Neuronal stem cell (in vitro differentiated cells): ENCODE results near the gene GINS2.

Experiments used
- DNase-seq: peaks from one replicate; pipeline ENCODE4 v3.0.0-alpha.2; 2013; ENCODE audit warnings: low spot score
- H2AFZ ChIP-seq: one replicate; pipeline ENCODE4 v1.6.1; 2013; ENCODE audit warnings: mild to moderate bottlenecking, low read length, inconsistent platforms
- H2AK5ac ChIP-seq: 2 replicates; pipeline ENCODE4 v1.6.1; 2013; ENCODE audit warnings: low read depth, mild to moderate bottlenecking, inconsistent platforms, low read length, moderate library complexity, mixed read lengths
- H2BK120ac ChIP-seq: 2 replicates; pipeline ENCODE4 v1.6.1; 2013; ENCODE audit warnings: low read depth, mild to moderate bottlenecking, inconsistent platforms, low read length, moderate library complexity, mixed read lengths
- H2BK12ac ChIP-seq: one replicate; pipeline ENCODE4 v1.6.1; 2013; ENCODE audit warnings: low read length, inconsistent platforms
- H2BK15ac ChIP-seq: 2 replicates; pipeline ENCODE4 v1.6.1; 2013; ENCODE audit warnings: mild to moderate bottlenecking, low read length, inconsistent platforms, mixed read lengths
- H2BK5ac ChIP-seq: one replicate; pipeline ENCODE4 v1.6.1; 2013; ENCODE audit warnings: inconsistent platforms, mild to moderate bottlenecking, low read length, moderate library complexity
- H3K14ac ChIP-seq: one replicate; pipeline ENCODE4 v1.6.1; 2013; ENCODE audit warnings: low read length, inconsistent platforms
- H3K18ac ChIP-seq: 2 replicates; pipeline ENCODE4 v1.6.1; 2013; ENCODE audit warnings: low read length, inconsistent platforms
- H3K23ac ChIP-seq: 2 replicates; pipeline ENCODE4 v1.6.1; 2013; ENCODE audit warnings: low read depth, mild to moderate bottlenecking, mixed read lengths, low read length, inconsistent platforms; ENCODE audit not compliant: poor library complexity
- H3K27ac ChIP-seq: replicated peaks from 3 replicates; pipeline ENCODE4 v1.5.1; 2013; ENCODE audit warnings: low read length, inconsistent platforms
- H3K27me3 ChIP-seq, 3 experiments: 2 replicates each; pipeline ENCODE4 v1.6.1; 2013; ENCODE audit warnings: low read length in 3 of 3, mild to moderate bottlenecking in 2 of 3, inconsistent platforms in 1 of 3, low read depth in 1 of 3, mixed read lengths in 1 of 3, moderate library complexity in 1 of 3; ENCODE audit not compliant: control insufficient read depth in 3 of 3, insufficient read depth in 3 of 3
- H3K36me3 ChIP-seq, 2 donors: replicated peaks in 1 of 2; 2 replicates each; pipeline ENCODE4 v1.6.1; 2013; ENCODE audit warnings: low read length in 2 of 2; ENCODE audit not compliant: control insufficient read depth in 2 of 2, insufficient read depth in 2 of 2
- H3K4ac ChIP-seq: 2 replicates; pipeline ENCODE4 v1.6.1; 2013; ENCODE audit warnings: inconsistent platforms, mild to moderate bottlenecking, low read length, moderate library complexity
- H3K4me1 ChIP-seq, 2 donors: 1 replicate in 1 of 2; 2 replicates in 1 of 2; pipeline ENCODE4 v1.6.1; 2013; ENCODE audit warnings: low read length in 2 of 2, low read depth in 1 of 2; ENCODE audit not compliant: control insufficient read depth in 2 of 2, insufficient read depth in 1 of 2
- H3K4me2 ChIP-seq: one replicate; pipeline ENCODE4 v1.6.1; 2013; ENCODE audit warnings: mild to moderate bottlenecking, low read length, inconsistent platforms; ENCODE audit not compliant: insufficient read depth, poor library complexity, severe bottlenecking
- H3K4me3 ChIP-seq, 2 donors: 2 replicates each; pipeline ENCODE4 v1.5.1; 2013; ENCODE audit warnings: low read length in 2 of 2, mild to moderate bottlenecking in 2 of 2, inconsistent platforms in 1 of 2, moderate library complexity in 1 of 2
- H3K79me1 ChIP-seq: one replicate; pipeline ENCODE4 v1.6.1; 2013; ENCODE audit warnings: low read depth, mild to moderate bottlenecking, inconsistent platforms, low read length, moderate library complexity
- H3K9ac ChIP-seq: one replicate; pipeline ENCODE4 v1.6.1; 2013; ENCODE audit warnings: mild to moderate bottlenecking, low read depth, low read length, inconsistent platforms; ENCODE audit not compliant: poor library complexity
- H3K9me3 ChIP-seq, 2 donors: replicated peaks in 1 of 2; 2 replicates each; pipeline versions ENCODE3 to v1.6.1; 2013; ENCODE audit warnings: low read length in 2 of 2, mild to moderate bottlenecking in 2 of 2, inconsistent platforms in 1 of 2, low read depth in 1 of 2, mixed read lengths in 1 of 2, moderate library complexity in 1 of 2; ENCODE audit not compliant: control insufficient read depth in 2 of 2, insufficient read depth in 1 of 2
- H4K8ac ChIP-seq: one replicate; pipeline ENCODE4 v1.6.1; 2013; ENCODE audit warnings: low read depth, mild to moderate bottlenecking, inconsistent platforms, low read length, moderate library complexity
- H4K91ac ChIP-seq: one replicate; pipeline ENCODE4 v1.6.1; 2013; ENCODE audit warnings: low read length, low read depth, mild to moderate bottlenecking, inconsistent platforms; ENCODE audit not compliant: poor library complexity
- WGBS, 2 donors: extraction: QIAGEN DNeasy Blood & Tissue Kit; methylation state at CpG; one replicate each; pipeline ENCODE4 v1.1.7; 2013; ENCODE audit warnings: missing lambda C conversion rate in 2 of 2, mixed read lengths in 1 of 2; ENCODE audit not compliant: insufficient read length in 2 of 2, insufficient replicate concordance in 1 of 2; ENCODE audit errors: extremely low coverage in 2 of 2; 5-methylcytosine and 5-hydroxymethylcytosine counted together

The GINS2 gene

DNA sequence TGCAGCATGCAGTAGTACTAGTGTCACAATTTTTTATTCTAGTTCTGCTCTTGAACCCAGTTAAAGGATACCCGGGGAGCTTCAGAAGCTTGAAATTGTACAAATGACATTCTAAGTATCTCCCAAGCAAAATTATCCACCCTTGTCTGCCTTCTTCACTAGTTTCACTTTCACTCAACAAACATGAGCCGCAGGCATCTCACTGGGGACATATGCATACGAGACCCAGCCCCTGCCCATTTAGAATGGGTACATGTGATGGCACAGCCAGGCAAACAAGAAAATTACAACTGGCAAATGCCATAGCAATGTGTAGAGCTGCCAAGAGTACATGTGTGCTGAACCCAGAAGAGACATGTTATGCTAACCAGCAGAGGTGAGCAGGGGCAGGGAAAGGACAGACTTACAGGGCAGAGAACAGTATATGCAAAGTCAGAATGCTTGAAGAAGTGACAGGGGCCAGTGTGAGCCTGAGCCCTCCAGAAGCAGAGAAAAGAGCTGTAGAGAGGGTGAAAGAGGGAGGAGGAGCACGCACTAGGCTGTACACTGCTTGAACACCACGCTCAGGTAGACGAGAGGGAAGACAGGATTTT is 8.3 kb downstream of the GINS2 start:
- Histone ChIP-seq H3K36me3 (peaks cover 44 to 98% of the 10 kb centered on the region in 2 donors), H3K18ac (no peak overlapping the region), H4K8ac (no peak overlapping the region), H3K4me1 (peaks cover 0 to 6% of the 10 kb centered on the region in 2 donors), H3K4me2 (no peak overlapping the region), H2BK15ac (no peak overlapping the region), H3K9ac (no peak overlapping the region), H2BK120ac (no peak overlapping the region), H3K4ac (no peak overlapping the region), H4K91ac (no peak overlapping the region), H3K27ac (no peak overlapping the region), H3K14ac (no peak overlapping the region), H3K27me3 (no peaks in the 10 kb centered on the region), H3K4me3 (no peak overlapping the region), H3K9me3 (no peaks in the 10 kb centered on the region), H3K79me1 (peaks cover 6% of the 10 kb centered on the region), H2AFZ (no peak overlapping the region), H2AK5ac (no peak overlapping the region), H3K23ac (no peak overlapping the region), H2BK5ac (peak overlapping the region; percentile 44), H2BK12ac (no peak overlapping the region)
- no peak for DNase-seq
- WGBS, 2 donors = no CpG with 5 or more reads among the region's 6 CpGs

DNA sequence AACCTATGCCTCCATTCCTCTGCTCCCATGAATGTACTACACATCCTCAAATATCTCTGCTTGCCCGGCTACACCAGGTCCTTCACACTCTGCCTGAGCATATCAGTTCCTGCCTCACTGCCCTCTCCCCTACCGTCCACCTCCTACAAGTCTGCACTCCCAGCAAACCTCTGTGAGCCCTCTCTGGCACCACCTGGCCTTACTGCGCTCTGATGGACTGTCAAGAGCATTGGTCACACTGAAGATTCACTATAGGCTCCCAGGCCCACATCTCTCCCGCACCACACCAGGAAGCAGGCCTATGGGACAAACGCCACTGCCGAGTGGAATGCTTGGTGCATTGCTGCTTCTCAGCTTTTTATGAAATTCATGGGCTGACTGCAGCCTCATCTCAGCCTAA is 8.9 kb downstream of the GINS2 start:
- Histone ChIP-seq H3K27ac (no peak overlapping the region), H2AFZ (no peak overlapping the region), H2BK12ac (no peak overlapping the region), H2BK15ac (no peak overlapping the region), H3K9ac (no peak overlapping the region), H3K4ac (no peak overlapping the region), H3K4me3 (no peak overlapping the region), H3K4me2 (no peak overlapping the region), H3K79me1 (peaks cover 3% of the 10 kb centered on the region), H2BK5ac (peak overlapping the region; percentile 44), H3K9me3 (no peaks in the 10 kb centered on the region), H3K23ac (peak overlapping the region; percentile 87), H4K91ac (no peak overlapping the region), H3K27me3 (no peaks in the 10 kb centered on the region), H3K14ac (no peak overlapping the region), H2AK5ac (no peak overlapping the region), H3K18ac (no peak overlapping the region), H3K4me1 (peaks cover 0 to 6% of the 10 kb centered on the region in 2 donors), H3K36me3 (peaks cover 43 to 98% of the 10 kb centered on the region in 2 donors), H4K8ac (no peak overlapping the region), H2BK120ac (no peak overlapping the region)
- no peak for DNase-seq
- no CpG with 5 or more reads among the region's 6 CpGs for WGBS, 2 donors

DNA sequence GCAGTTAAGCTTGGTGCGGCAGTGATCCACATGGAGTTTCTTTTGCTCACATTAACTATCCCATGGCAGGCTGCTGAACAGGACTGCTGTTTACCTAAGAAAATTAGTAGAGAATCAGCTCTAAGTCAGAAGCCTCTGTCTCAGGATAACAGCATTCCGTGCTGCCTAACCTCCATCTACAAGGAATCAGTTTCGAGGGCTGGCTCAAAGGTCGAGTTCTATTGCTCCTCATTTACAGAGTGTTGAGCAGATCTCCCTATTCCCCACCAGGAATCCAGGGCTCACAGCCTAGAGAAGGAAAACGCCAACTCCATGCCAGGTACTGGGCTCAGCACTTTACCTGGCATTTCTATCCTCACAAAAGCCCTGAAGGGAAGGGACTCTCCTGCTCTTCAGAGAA is 9.9 kb downstream of the GINS2 start:
- WGBS, 2 donors = no CpG with 5 or more reads among the region's 5 CpGs
- H3K14ac ChIP-seq = no peak overlapping the region
- H2AFZ ChIP-seq = no peak overlapping the region
- no peak overlapping the region for H4K91ac ChIP-seq
- DNase-seq = no peak
- no peak overlapping the region for H3K9ac ChIP-seq
- H3K27me3 ChIP-seq = no peaks in the 10 kb centered on the region
- no peak overlapping the region for H3K27ac ChIP-seq
- H3K9me3 ChIP-seq = no peaks in the 10 kb centered on the region
- no peak overlapping the region for H3K4me3 ChIP-seq
- no peak overlapping the region for H3K4me2 ChIP-seq
- H3K79me1 ChIP-seq = peaks cover 3% of the 10 kb centered on the region
- H3K4ac ChIP-seq = no peak overlapping the region
- H3K18ac ChIP-seq = no peak overlapping the region
- no peak overlapping the region for H2BK15ac ChIP-seq
- no peak overlapping the region for H2BK12ac ChIP-seq
- peaks cover 53 to 100% of the 10 kb centered on the region in 2 donors for H3K36me3 ChIP-seq
- H3K4me1 ChIP-seq = peaks cover 0 to 6% of the 10 kb centered on the region in 2 donors
- H2BK5ac ChIP-seq = no peak overlapping the region
- H4K8ac ChIP-seq = no peak overlapping the region
- no peak overlapping the region for H3K23ac ChIP-seq
- H2AK5ac ChIP-seq = no peak overlapping the region
- H2BK120ac ChIP-seq = no peak overlapping the region

DNA sequence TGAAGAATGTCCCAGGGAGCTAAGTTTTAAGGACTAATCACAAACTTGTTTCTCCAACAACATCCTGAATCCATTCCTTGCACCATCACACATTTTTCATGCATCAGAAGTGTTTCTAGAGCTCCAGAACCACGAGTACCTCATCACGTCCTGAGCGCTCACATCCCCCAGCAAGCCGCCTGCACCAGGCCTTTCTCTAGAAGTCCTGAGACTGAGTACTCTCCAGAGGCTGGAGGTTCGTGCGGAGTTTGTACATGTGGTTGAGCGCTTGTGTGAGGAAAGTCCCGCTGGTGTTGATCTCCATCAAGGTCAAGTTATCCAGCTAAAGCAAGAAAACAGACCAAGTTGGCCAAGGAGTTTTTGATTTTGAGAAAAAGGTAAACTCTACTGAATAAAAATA is 10.7 kb downstream of the GINS2 start:
- no peak overlapping the region for H2BK120ac ChIP-seq

More for the DNA sequence above, 10.7 kb downstream of the GINS2 start:
- peaks cover 0 to 3% of the 10 kb centered on the region in 2 donors for H3K4me1 ChIP-seq
- no peak overlapping the region for H3K9ac ChIP-seq
- peaks cover 52 to 100% of the 10 kb centered on the region in 2 donors for H3K36me3 ChIP-seq
- peaks cover 3% of the 10 kb centered on the region for H3K79me1 ChIP-seq
- no peak overlapping the region for H3K4ac ChIP-seq
- no peak overlapping the region for H2BK5ac ChIP-seq
- H3K4me3 ChIP-seq = no peak overlapping the region
- H3K23ac ChIP-seq = peak overlapping the region; percentile 8
- H3K4me2 ChIP-seq = no peak overlapping the region
- no peak overlapping the region for H3K18ac ChIP-seq
- no peak overlapping the region for H4K8ac ChIP-seq
- no peak for DNase-seq
- no peak overlapping the region for H2AK5ac ChIP-seq
- H4K91ac ChIP-seq = no peak overlapping the region
- WGBS, 2 donors = no CpG with 5 or more reads among the region's 8 CpGs
- no peak overlapping the region for H2AFZ ChIP-seq
- H3K27me3 ChIP-seq = no peaks in the 10 kb centered on the region
- H2BK12ac ChIP-seq = no peak overlapping the region
- H2BK15ac ChIP-seq = no peak overlapping the region
- no peak overlapping the region for H3K14ac ChIP-seq
- no peaks in the 10 kb centered on the region for H3K9me3 ChIP-seq
- no peak overlapping the region for H3K27ac ChIP-seq
